Suprapubic skin (tissue), 4 donors: ENCODE data around the gene ANO2.

Experiments
- EP300 ChIP-seq: sonication (generic); formaldehyde crosslinking; IDR thresholded peaks from one replicate; pipeline ENCODE4 v1.6.1; 2017; ENCODE audit warnings: antibody characterized with exemption
- POLR2A ChIP-seq, 2 donors: fragments of 450-650 bp; IDR thresholded peaks; one replicate each; pipeline ENCODE4 v1.6.1; 2017; ENCODE audit warnings: antibody characterized with exemption in 2 of 2, mild to moderate bottlenecking in 2 of 2, moderate library complexity in 2 of 2
- POLR2AphosphoS5 ChIP-seq, 3 donors: sonication (generic); formaldehyde crosslinking; IDR thresholded peaks; one replicate each; pipeline ENCODE4 v1.6.1; 2017; ENCODE audit warnings: antibody characterized with exemption in 3 of 3
- TF ChIP-seq, protein P1 (sequence below), 2 donors: fragments of 200-600 bp in 1 of 2; fragments of 450-650 bp in 1 of 2; sonication (generic) in 1 of 2; IDR thresholded peaks; one replicate each; pipeline ENCODE4 v1.5.1; 2016 to 2019; ENCODE audit warnings: antibody characterized with exemption in 2 of 2, mild to moderate bottlenecking in 1 of 2, moderate library complexity in 1 of 2

DNA sequence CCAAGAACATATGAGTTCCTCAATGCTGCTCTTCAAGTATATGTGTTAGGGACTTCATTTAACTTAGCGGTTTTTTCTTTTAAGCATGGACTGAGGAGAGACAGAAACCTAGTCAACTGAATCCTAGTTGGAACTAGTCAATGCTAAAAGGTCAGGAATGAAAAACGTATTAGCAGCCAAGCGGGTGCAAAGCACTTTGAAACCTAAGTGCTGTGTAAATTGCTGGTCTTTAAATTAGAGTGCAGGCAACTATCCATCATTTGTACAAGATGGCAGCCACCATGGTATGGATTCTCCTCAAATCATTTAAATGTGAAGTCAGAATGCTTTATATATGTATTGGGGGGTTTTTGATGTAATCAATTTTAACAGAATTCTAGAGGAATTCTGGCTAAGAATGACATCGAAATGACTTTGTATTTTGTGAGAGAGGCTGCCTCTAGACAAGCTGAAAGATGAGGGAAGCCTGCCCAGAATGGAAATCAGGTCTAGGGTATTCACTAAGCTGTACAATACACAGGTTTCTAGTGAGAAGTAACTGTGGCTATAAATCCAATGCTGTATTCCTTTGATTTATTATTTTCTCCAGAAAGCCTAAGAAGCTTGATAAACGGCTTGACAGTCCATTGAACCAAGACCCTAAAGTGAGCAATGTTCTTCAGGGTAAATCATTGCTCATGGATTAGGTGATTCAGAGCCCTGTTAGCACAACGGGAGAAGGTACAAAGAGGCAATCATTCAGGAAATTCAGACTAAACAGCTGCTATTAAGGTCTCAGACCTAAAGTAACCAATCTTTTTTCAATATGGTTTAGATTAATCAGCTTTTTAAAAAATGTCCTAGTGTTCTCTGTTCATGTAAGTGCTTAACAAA is 198.8 kb downstream of the ANO2 start:
- TF ChIP-seq, protein P1, sequence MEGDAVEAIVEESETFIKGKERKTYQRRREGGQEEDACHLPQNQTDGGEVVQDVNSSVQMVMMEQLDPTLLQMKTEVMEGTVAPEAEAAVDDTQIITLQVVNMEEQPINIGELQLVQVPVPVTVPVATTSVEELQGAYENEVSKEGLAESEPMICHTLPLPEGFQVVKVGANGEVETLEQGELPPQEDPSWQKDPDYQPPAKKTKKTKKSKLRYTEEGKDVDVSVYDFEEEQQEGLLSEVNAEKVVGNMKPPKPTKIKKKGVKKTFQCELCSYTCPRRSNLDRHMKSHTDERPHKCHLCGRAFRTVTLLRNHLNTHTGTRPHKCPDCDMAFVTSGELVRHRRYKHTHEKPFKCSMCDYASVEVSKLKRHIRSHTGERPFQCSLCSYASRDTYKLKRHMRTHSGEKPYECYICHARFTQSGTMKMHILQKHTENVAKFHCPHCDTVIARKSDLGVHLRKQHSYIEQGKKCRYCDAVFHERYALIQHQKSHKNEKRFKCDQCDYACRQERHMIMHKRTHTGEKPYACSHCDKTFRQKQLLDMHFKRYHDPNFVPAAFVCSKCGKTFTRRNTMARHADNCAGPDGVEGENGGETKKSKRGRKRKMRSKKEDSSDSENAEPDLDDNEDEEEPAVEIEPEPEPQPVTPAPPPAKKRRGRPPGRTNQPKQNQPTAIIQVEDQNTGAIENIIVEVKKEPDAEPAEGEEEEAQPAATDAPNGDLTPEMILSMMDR (IDR thresholded peaks at IDR 0.05), result no peak
- TF ChIP-seq POLR2AphosphoS5 (IDR thresholded peaks at IDR 0.05) (no peak), POLR2A (IDR thresholded peaks at IDR 0.05) (no peak), EP300 (no peak)
